NCI-H510A treated with DMSO at 0.1 percent for 48 hours (cell line): ENCODE measurements around the gene CGB5.
"Not testable (repeated sequence)": the region's sequence is repeated elsewhere in the genome, so short reads cannot be mapped to it uniquely, and the experiment has no call there.

Experiments used
- DNase-seq: peaks from one replicate; lab custom pipeline; 2025; lab: John Stamatoyannopoulos, UW

CGB5 gene

DNA sequence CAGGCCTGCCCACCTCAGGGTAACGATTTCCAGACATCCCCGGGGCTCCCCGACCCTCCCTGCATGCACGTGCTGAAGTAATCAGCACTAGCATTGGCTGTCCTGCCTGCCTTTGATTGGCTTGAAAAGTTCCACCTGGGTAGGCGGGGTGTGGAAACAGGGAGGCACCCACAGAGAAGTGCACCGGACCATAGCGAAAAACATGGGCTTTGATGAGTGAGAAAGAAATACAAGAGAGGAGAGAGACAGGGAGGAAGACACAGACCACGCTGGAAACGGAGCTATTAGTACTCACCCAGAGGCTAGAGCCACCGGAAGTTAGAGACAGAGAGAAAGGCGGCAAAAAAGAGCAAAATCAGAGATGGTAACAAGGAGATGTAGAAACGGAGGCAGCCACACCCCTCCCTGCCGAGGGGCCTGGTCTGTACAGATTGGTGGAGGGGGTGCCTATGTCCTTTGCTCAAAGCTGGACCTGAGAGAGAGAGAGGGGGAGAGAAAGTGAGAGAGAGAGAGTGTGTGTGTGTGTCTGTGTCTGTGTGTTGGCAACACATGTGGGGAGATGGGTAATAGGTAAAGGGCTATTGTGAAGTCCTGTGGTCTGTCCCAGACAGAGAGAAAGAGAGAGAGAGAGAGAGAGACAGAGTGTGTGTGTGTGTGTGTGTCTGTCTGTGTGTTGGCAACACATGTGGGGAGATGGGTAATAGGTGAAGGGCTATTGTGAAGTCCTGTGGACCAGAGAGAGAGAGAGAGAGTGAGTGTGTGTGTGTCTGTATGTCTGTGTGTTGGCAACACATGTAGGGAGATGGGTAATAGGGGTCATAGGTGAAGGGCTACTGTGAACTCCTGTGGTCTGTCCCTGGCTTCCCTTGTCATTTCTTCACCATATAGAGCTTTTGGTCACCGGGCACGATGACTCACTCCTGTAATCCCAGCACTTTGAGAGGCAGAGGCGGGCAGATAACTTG lies 22.4 kb upstream of the CGB5 start:
- no peak for DNase-seq

GRCh38 chr19:49022116-49022515 lies 21.5 kb upstream of the CGB5 start:
- DNase-seq: no peak

DNA sequence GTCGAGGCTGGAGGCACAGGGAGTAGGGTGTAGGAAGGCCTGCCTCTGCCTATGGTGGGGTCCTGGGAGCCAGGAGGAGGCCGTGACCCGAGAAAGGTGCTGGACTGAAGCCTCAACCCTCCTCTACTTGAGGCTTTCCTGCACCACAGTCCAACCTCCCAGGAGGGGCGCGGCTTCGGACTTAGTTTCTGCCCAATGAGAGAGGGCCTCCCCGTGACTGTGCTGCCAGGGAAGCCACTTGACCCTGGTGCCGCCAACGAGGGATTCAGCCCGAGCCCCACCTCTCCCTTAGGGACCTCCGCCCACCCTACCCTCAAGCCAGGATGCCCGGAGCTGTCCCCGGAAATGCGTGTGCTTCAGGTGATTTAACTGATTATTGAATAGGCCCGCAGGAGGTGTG lies 19.4 kb upstream of the CGB5 start, which contains the start of gene CGB3:
CGB3 (minus strand) TSS at position 101 of the 400 bp plus-strand sequence. CDS start 362 bp downstream, outside the sequence.
- not testable (repeated sequence) for DNase-seq

GRCh38 chr19:49025088-49025487 lies 18.6 kb upstream of the CGB5 start:
- not testable (repeated sequence) for DNase-seq

DNA sequence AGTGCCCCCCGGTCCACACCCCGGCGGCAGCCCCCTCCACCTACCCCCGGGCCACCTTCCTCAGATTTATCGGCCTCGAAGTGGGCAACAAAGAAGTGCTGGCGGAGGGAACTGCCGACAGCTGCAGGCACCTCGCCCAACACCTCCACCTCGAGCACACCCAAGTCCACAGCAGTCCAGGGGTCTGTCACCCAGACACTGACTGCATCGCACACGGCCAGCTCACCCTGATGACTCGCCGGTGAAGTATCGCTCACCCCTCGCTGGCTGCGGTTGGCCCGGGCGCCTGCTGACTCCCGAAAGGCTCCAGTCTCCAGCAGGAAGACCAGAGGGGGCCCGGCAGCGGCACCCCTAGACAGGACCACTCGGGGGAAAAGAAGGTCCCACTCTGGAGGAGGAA lies 18.0 kb upstream of the CGB5 start:
- not testable (repeated sequence) for DNase-seq

- DNase-seq: not testable (repeated sequence)
Observed at GRCh38 chr19:49028686-49029085, 15.0 kb upstream of the CGB5 start.

DNA sequence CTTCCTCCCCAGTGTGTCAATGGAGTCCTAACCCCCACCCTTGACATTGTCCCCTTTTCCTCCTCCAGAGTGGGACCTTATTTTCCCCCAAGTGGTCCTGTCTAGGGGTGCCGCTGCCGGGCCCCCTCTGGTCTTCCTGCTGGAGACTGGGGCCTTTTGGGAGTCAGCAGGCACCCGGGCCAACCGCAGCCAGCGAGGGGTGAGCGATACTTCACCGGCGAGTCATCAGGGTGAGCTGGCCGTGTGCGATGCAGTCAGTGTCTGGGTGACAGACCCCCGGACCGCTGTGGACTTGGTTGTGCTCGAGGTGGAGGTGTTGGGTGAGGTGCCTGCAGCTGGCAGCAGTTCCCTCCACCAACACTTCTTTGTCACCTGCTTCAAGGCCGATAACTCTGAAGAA lies 13.9 kb upstream of the CGB5 start:
- DNase-seq: not testable (repeated sequence)

- not testable (repeated sequence) for DNase-seq
Observed at GRCh38 chr19:49030323-49030722, 13.3 kb upstream of the CGB5 start.

- not testable (repeated sequence) for DNase-seq
Observed at GRCh38 chr19:49031642-49032301, 11.9 kb upstream of the CGB5 start, which contains the start of gene CGB2. Gene CGB2 (plus strand): TSS chr19:49031890. CDS start chr19:49032096, 206 bp downstream.

DNA sequence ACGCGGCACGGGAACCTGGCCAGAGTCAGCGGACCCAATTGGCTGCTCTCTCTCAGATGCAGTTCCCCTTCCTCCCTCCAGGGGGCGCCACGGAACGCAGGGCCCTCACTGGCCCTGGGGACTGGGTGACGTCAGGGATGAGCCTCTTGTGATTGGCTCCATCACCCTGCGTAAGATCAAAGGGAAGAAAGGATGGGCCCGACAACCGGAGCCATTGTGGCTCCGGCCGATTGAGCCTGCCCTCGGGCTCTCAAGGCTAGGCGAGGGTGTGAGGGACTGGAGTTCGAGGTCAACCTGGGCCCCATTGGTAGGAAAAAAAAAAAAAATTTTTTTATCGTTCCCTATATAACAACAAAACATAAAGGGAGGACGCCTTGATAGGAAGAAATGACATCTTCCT lies 6.8 kb upstream of the CGB5 start, which contains the start of gene CGB1:
CGB1 (minus strand) TSS at position 81 of the 400 bp plus-strand sequence. CDS start 184 bp downstream, outside the sequence.
- not testable (repeated sequence) for DNase-seq

DNA sequence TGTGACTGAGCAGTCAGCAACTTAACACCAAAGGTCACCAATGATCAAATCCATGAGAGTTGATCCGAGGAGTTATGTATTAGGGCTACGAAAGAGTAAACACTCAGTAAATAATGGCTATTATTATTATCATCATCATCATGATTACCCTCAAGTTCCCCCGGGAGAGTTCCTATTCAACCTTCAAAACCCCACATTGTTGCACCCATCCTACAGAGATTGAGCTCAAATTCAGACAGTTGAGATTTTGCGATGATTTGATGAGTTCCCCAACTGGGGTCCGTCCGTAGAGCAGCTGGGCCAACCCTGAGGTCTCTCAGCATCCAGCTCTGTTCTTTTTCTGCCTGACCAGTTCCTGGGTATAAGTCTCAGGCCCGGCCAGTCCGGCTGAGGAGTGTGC lies 5.5 kb upstream of the CGB5 start:
- DNase-seq: not testable (repeated sequence)

- not testable (repeated sequence) for DNase-seq
Observed at GRCh38 chr19:49038557-49039276, 4.9 kb upstream of the CGB5 start.

DNA sequence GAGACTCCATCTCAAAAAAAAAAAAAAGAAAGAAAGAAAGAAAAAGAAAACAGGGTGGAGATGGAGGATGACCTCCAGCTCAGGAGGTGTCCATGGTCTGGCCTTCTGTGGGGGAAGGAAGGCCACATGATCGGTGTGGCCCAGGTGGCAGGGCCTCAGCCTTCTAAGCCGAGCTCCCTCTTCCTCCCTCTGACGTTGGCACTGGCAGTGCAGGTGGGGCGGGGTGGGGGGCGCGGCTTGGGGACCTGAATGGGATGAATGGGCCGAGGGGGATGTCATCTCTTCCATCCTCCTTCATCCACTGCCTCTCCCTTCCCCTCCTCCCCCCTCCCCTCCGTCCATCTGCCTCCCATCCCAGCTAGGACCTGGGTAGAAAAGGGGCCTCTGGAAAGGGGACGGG lies 3.9 kb upstream of the CGB5 start:
- DNase-seq: not testable (repeated sequence)

GRCh38 chr19:49042177-49042576 lies 1.5 kb upstream of the CGB5 start:
- no peak for DNase-seq

GRCh38 chr19:49042666-49043065 lies 982 bp upstream of the CGB5 start:
- not testable (repeated sequence) for DNase-seq

DNA sequence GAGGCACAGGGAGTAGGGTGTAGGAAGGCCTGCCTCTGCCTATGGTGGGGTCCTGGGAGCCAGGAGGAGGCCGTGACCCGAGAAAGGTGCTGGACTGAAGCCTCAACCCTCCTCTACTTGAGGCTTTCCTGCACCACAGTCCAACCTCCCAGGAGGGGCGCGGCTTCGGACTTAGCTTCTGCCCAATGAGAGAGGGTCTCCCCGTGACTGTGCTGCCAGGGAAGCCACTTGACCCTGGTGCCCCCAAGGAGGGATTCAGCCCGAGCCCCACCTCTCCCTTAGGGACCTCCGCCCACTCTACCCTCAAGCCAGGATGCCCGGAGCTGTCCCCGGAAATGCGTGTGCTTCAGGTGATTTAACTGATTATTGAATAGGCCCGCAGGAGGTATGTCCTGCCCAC lies 5.4 kb downstream of the CGB5 start, which contains the start of gene CGB8:
CGB8 (minus strand) TSS at position 101 of the 400 bp plus-strand sequence. CDS start 372 bp downstream, outside the sequence.
- DNase-seq: not testable (repeated sequence)

- DNase-seq: not testable (repeated sequence)
Observed at GRCh38 chr19:49049834-49050233, 6.2 kb downstream of the CGB5 start.

GRCh38 chr19:49050376-49051033 lies 6.9 kb downstream of the CGB5 start:
- not testable (repeated sequence) for DNase-seq

- peak; percentile 56 for DNase-seq
Observed at GRCh38 chr19:49056101-49056901, 12.7 kb downstream of the CGB5 start.

- DNase-seq: not testable (repeated sequence)
Observed at GRCh38 chr19:49056902-49057596, 13.4 kb downstream of the CGB5 start.
